ENCODE measurements around the gene MYOC. TPM values are rescaled to one million over a fixed set of nuclear protein-coding genes. Genes with fewer than 3 reads are reported as not detected.

The MYOC gene
- total RNA-seq, 1 donor from 2014 or later, result not detected

DNA sequence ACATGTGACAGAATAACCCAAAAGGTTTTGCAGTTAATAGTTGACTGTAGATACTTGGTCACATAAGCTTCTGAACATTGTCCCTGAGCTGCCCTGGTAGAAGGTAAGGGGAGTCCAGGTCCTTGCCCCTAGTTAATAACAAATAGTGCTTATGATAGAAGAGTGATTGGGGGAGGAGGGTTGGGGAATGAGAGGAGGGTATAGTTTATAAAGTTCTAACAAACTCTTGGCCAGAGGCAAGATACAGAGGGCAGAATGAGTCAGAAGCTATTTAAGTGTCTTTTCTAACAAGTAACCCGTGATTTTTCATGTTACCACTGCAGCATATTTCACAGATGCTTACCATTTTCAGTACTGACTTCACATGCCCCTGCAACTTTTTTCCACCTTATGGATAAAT is 57.2 kb downstream of the MYOC start:
- peaks cover 24% of the 10 kb centered on the region for H3K36me3 Mint-ChIP-seq (ENCODE audit: low read depth, unreplicated experiment)
- Histone ChIP-seq H3K27ac (ENCODE audit: low read depth, low read length) (no peak overlapping the region), H3K9me3 (ENCODE audit: insufficient read depth, low read depth, low read length) (no peaks in the 10 kb centered on the region), H3K79me2 (ENCODE audit: insufficient read depth, low read length) (no peaks in the 10 kb centered on the region), H2AFZ (ENCODE audit: low read depth, low read length) (no peak overlapping the region), H3K9ac (ENCODE audit: low read length) (no peak overlapping the region), H3K4me1 (ENCODE audit: insufficient read depth, low read length) (no peaks in the 10 kb centered on the region), H3K36me3 (ENCODE audit: insufficient read depth, low read length) (peaks cover 22% of the 10 kb centered on the region), H3K4me3 (ENCODE audit: insufficient read depth, low read depth, low read length) (no peak overlapping the region), H3K27me3 (ENCODE audit: insufficient read depth, low read length) (no peaks in the 10 kb centered on the region), H3K4me2 (ENCODE audit: low read length) (no peak overlapping the region), H4K20me1 (ENCODE audit: insufficient read depth, low read length) (no peaks in the 10 kb centered on the region)
- DNase-seq (ENCODE audit: low read depth) (peak; percentile 66), FAIRE-seq (no peak)
- H3K27ac Mint-ChIP-seq (ENCODE audit: unreplicated experiment), result peak overlapping the region; percentile 2
- peaks cover 6% of the 10 kb centered on the region for H3K4me1 Mint-ChIP-seq (ENCODE audit: low read depth, unreplicated experiment)
- no peaks in the 10 kb centered on the region for H3K9me3 Mint-ChIP-seq (ENCODE audit: unreplicated experiment)
- no peaks in the 10 kb centered on the region for H3K27me3 Mint-ChIP-seq (ENCODE audit: low read depth, unreplicated experiment)
- no peak overlapping the region for H3K4me3 Mint-ChIP-seq (ENCODE audit: unreplicated experiment)
- TF ChIP-seq, protein P1, sequence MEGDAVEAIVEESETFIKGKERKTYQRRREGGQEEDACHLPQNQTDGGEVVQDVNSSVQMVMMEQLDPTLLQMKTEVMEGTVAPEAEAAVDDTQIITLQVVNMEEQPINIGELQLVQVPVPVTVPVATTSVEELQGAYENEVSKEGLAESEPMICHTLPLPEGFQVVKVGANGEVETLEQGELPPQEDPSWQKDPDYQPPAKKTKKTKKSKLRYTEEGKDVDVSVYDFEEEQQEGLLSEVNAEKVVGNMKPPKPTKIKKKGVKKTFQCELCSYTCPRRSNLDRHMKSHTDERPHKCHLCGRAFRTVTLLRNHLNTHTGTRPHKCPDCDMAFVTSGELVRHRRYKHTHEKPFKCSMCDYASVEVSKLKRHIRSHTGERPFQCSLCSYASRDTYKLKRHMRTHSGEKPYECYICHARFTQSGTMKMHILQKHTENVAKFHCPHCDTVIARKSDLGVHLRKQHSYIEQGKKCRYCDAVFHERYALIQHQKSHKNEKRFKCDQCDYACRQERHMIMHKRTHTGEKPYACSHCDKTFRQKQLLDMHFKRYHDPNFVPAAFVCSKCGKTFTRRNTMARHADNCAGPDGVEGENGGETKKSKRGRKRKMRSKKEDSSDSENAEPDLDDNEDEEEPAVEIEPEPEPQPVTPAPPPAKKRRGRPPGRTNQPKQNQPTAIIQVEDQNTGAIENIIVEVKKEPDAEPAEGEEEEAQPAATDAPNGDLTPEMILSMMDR (IDR thresholded peaks at IDR 0.05; ENCODE audit: insufficient read depth, low read depth, low read length), result no peak
- TF ChIP-seq EZH2 (IDR thresholded peaks at IDR 0.05; ENCODE audit: insufficient read depth, low read length), result no peak

DNA sequence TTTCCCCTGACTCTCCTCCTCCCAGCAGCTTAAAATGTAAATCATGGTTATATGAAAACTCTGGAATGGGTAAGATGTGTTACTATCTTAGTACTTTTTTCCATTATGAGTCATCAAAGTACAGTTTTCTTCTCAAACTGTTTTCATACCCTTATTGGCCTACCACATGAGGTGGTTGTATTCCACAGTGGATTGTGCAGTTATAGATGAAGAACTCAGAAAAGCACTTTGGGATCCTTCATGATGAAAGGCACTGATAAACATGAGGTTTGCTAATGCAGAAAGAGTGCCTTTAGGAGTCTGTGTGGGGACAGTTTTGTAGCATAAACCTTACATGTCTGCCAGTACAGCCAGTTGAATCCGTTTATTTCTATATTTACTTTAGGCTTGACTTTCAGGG is 62.5 kb downstream of the MYOC start:
- H3K27ac Mint-ChIP-seq (ENCODE audit: unreplicated experiment), result peak overlapping the region; percentile 41
- Histone ChIP-seq H3K9me3 (ENCODE audit: insufficient read depth, low read depth, low read length) (no peaks in the 10 kb centered on the region), H3K9ac (ENCODE audit: low read length) (no peak overlapping the region), H2AFZ (ENCODE audit: low read depth, low read length) (no peak overlapping the region), H4K20me1 (ENCODE audit: insufficient read depth, low read length) (peaks cover 11% of the 10 kb centered on the region), H3K36me3 (ENCODE audit: insufficient read depth, low read length) (peaks cover 59% of the 10 kb centered on the region), H3K4me1 (ENCODE audit: insufficient read depth, low read length) (peaks cover 4% of the 10 kb centered on the region), H3K27me3 (ENCODE audit: insufficient read depth, low read length) (no peaks in the 10 kb centered on the region), H3K4me2 (ENCODE audit: low read length) (no peak overlapping the region), H3K27ac (ENCODE audit: low read depth, low read length) (peak overlapping the region; percentile 21), H3K4me3 (ENCODE audit: insufficient read depth, low read depth, low read length) (no peak overlapping the region), H3K79me2 (ENCODE audit: insufficient read depth, low read length) (no peaks in the 10 kb centered on the region)
- DNase-seq (ENCODE audit: low read depth) (peak; percentile 60), FAIRE-seq (no peak)
- no peak for TF ChIP-seq EZH2 (IDR thresholded peaks at IDR 0.05; ENCODE audit: insufficient read depth, low read length)
- TF ChIP-seq, protein P1 (IDR thresholded peaks at IDR 0.05; ENCODE audit: insufficient read depth, low read depth, low read length), result no peak
- no peaks in the 10 kb centered on the region for H3K27me3 Mint-ChIP-seq (ENCODE audit: low read depth, unreplicated experiment)
- H3K4me1 Mint-ChIP-seq (ENCODE audit: low read depth, unreplicated experiment), result peaks cover 18% of the 10 kb centered on the region
- H3K4me3 Mint-ChIP-seq (ENCODE audit: unreplicated experiment), result no peak overlapping the region
- no peaks in the 10 kb centered on the region for H3K9me3 Mint-ChIP-seq (ENCODE audit: unreplicated experiment)
- H3K36me3 Mint-ChIP-seq (ENCODE audit: low read depth, unreplicated experiment), result peaks cover 28% of the 10 kb centered on the region

DNA sequence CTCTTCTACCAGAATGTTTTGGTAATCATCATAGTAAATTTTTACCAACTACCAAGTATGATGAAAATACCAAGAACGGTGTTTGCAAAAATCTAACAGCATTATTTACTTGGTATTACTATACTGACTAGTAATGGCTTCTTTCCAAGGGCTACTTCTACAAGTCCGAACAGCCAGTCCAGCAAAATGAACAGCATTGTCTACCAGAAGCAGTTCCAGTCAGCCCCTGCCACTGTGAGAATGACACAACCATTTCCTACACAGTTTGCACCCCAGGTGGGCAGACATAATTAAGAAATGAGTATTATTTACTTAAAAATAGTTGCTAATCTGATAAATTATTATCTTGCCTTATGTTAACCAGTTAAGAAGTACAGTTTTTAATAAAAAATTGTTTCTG is 64.3 kb downstream of the MYOC start:
- H3K9me3 ChIP-seq (ENCODE audit: insufficient read depth, low read depth, low read length), result no peaks in the 10 kb centered on the region
- Mint-ChIP-seq H3K36me3 (ENCODE audit: low read depth, unreplicated experiment) (peaks cover 24% of the 10 kb centered on the region), H3K4me3 (ENCODE audit: unreplicated experiment) (no peak overlapping the region), H3K9me3 (ENCODE audit: unreplicated experiment) (no peaks in the 10 kb centered on the region), H3K27me3 (ENCODE audit: low read depth, unreplicated experiment) (no peaks in the 10 kb centered on the region), H3K4me1 (ENCODE audit: low read depth, unreplicated experiment) (peaks cover 15% of the 10 kb centered on the region), H3K27ac (ENCODE audit: unreplicated experiment) (no peak overlapping the region)
- H3K4me1 ChIP-seq (ENCODE audit: insufficient read depth, low read length), result peaks cover 4% of the 10 kb centered on the region
- no peak overlapping the region for H3K4me3 ChIP-seq (ENCODE audit: insufficient read depth, low read depth, low read length)
- no peak overlapping the region for H2AFZ ChIP-seq (ENCODE audit: low read depth, low read length)
- TF ChIP-seq EZH2 (IDR thresholded peaks at IDR 0.05; ENCODE audit: insufficient read depth, low read length), result no peak
- TF ChIP-seq, protein P1 (IDR thresholded peaks at IDR 0.05; ENCODE audit: insufficient read depth, low read depth, low read length), result no peak
- DNase-seq (ENCODE audit: low read depth), result no peak
- H3K27me3 ChIP-seq (ENCODE audit: insufficient read depth, low read length), result no peaks in the 10 kb centered on the region
- peaks cover 11% of the 10 kb centered on the region for H4K20me1 ChIP-seq (ENCODE audit: insufficient read depth, low read length)
- no peaks in the 10 kb centered on the region for H3K79me2 ChIP-seq (ENCODE audit: insufficient read depth, low read length)
- H3K27ac ChIP-seq (ENCODE audit: low read depth, low read length), result no peak overlapping the region
- H3K9ac ChIP-seq (ENCODE audit: low read length), result no peak overlapping the region
- peaks cover 67% of the 10 kb centered on the region for H3K36me3 ChIP-seq (ENCODE audit: insufficient read depth, low read length)
- FAIRE-seq, result no peak
- no peak overlapping the region for H3K4me2 ChIP-seq (ENCODE audit: low read length)

All from astrocyte (in vitro differentiated cells and primary cell).